Dendritic cell treated with granulocyte-macrophage colony-stimulating factor and Interleukin-4, amounts not matched to agents 40 ng/mL and 50 ng/mL, for 4 days (primary cell): ENCODE measurements around the gene SKOR1.

Experiments used
- H3K27ac Mint-ChIP-seq: one replicate; pipeline ENCODE4 v1.8.0; 2022; ENCODE audit warnings: mild to moderate bottlenecking, mixed read lengths
- H3K27me3 Mint-ChIP-seq: one replicate; pipeline ENCODE4 v1.8.0; 2022; ENCODE audit warnings: mild to moderate bottlenecking, mixed read lengths
- H3K36me3 Mint-ChIP-seq: one replicate; pipeline ENCODE4 v1.8.0; 2022; ENCODE audit warnings: low read depth, mixed read lengths
- H3K4me1 Mint-ChIP-seq: one replicate; pipeline ENCODE4 v1.8.0; 2022; ENCODE audit warnings: low read depth, mixed read lengths
- H3K4me3 Mint-ChIP-seq: one replicate; pipeline ENCODE4 v1.8.0; 2022; ENCODE audit warnings: mild to moderate bottlenecking, moderate library complexity, mixed read lengths
- H3K9me3 Mint-ChIP-seq: one replicate; pipeline ENCODE4 v1.8.0; 2022; ENCODE audit warnings: mixed read lengths
- intact Hi-C: fragments of 100-400 bp; cut with micrococcal nuclease; formaldehyde crosslinking; loops from one replicate; pipeline ENCODE4 v1.15.0; 2022

SKOR1 gene

DNA sequence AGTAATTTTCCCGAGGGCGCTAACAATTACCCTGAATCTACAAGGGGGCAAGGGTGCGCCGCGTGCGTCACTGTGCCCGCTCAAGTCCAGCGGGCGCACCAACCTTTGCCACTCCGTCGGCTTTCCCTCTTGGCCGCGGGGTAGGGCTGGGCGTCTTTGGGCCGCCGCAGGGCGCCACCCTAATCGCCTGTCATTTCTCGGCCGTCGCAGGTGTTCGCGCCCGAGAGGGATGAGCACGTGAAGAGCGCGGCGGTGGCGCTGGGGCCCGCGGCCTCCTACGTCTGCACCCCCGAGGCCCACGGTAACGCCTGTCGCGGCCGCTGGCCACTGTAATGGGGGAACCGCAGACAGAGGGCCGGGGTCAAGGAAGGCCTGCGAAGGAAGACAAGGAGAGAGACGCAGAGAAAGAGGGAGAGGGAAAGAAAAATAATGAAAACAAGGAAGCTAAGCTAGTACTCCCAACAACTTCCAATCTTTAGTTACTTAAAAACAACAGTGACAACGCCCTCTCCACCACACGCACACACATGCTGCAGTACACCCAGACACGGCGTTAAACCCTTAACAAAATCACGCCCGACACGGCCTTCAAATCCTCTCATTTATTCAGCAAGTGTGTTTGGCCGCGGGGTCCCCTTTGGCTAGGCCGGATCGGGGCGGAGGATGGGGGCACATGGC, 3.8 kb downstream of the SKOR1 start:
- Mint-ChIP-seq H3K9me3 (no peaks in the 10 kb centered on the region), H3K4me3 (peak overlapping the region; percentile 49)
- intact Hi-C loops, result no loop called here

DNA sequence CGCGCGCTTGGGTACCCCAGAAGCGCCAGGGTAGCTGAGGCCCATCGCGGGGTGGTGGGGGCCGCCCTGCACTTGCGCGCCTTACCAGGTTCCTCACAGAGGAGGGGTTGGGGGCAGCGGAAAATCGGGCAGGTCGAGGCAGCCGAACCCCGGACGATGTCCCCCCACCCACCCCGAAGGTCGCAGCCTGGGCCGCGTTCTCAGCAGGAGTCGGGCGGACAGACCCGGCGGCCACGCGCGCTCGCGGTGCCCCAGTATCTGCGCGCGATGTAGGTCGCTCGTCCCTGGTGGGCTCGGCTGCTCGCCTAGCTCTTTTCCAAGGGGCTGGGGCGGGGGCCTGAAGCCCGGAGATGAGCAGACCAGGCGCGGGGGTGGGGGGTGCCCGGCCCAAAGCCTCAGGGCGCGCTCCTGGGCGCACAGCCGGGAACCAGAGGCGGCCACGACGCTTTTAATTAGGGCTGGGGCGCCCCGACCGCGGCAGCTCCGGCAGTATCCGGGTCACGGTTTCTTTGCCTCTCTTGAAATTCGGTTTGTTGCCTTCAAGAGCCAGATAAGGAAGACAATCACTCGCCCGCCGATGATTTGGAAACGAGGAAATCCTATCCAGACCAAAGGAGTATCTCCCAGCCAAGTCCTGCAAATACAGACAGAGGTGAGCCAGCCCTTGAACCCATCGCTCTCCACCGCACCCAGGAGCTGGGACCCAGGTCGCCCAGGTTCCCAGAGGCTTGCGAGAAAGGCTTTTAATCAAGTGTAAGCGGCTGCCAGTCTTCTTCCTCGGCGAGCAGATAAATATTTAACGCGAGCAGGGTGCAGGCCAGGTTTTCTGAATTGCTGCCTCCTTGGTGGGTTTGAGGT, 4.6 kb downstream of the SKOR1 start:
- peaks cover 89% of the 10 kb centered on the region for H3K27me3 Mint-ChIP-seq
- H3K36me3 Mint-ChIP-seq, result no peaks in the 10 kb centered on the region
- no peak overlapping the region for H3K27ac Mint-ChIP-seq
- intact Hi-C loops, result loop anchor here (5.0 to 10.0 kb wide), 3 partner anchors 328 to 885 kb away; no protein-coding TSS in a partner anchor
- H3K4me3 Mint-ChIP-seq, result no peak overlapping the region
- H3K9me3 Mint-ChIP-seq, result no peaks in the 10 kb centered on the region
- H3K4me1 Mint-ChIP-seq, result peaks cover 64% of the 10 kb centered on the region

More for the DNA sequence above, 3.8 kb downstream of the SKOR1 start:
- Mint-ChIP-seq H3K4me1 (peaks cover 64% of the 10 kb centered on the region), H3K27me3 (peaks cover 90% of the 10 kb centered on the region), H3K36me3 (no peaks in the 10 kb centered on the region), H3K27ac (no peak overlapping the region)

DNA sequence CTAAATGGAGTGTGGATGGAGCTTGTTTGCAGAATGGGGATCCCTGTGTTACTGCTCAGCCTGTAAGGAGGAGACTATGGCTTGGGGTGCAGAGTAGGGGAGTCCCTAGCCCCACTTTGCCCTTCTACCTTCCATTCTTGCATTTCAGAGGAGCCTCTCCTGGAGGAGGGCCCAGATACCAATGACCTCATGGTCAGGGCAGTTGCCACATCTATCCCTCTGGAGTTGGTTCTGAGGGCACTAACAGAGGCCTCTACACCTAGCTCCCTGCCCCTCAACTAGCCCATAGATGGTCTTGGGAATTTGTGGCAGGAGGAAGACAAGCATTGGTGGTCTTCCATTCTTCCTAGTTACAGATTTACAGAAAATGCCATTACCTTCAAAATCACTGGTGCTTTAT, 6.1 kb downstream of the SKOR1 start:
- H3K9me3 Mint-ChIP-seq, result no peaks in the 10 kb centered on the region
- H3K4me3 Mint-ChIP-seq, result no peak overlapping the region
- peaks cover 64% of the 10 kb centered on the region for H3K4me1 Mint-ChIP-seq
- intact Hi-C loops, result loop anchor here (5.0 to 10.0 kb wide), 3 partner anchors 329 to 887 kb away; no protein-coding TSS in a partner anchor
- no peak overlapping the region for H3K27ac Mint-ChIP-seq
- peaks cover 89% of the 10 kb centered on the region for H3K27me3 Mint-ChIP-seq
- H3K36me3 Mint-ChIP-seq, result no peaks in the 10 kb centered on the region

DNA sequence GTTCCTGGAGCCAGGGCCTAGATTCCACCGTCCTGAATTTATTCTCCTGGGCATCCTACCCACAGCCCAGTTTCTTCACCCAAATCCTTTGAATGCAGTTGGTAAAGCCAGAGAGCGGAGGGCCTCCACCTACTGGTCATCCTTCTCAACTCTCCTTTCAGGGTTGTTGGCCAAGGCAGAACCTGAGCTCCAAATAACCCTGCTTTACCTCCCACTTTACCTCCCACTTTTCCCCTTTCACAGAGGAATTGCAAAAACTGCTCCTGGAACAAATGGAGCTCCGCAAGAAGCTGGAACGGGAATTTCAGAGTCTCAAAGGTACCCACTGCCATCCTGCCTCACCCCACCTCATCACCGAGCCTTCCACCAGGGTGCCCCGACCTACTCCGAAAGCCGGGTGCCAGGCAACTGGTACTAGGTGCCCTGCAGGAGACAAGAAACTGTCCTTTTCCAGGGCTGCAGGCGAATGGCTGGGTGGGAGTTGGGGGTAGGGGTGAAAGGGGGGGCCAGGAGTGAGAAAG, 6.8 kb downstream of the SKOR1 start:
- no peak overlapping the region for H3K4me3 Mint-ChIP-seq
- peaks cover 86% of the 10 kb centered on the region for H3K27me3 Mint-ChIP-seq
- no peaks in the 10 kb centered on the region for H3K9me3 Mint-ChIP-seq
- H3K4me1 Mint-ChIP-seq, result peaks cover 69% of the 10 kb centered on the region
- no peaks in the 10 kb centered on the region for H3K36me3 Mint-ChIP-seq
- intact Hi-C loops, result loop anchor here (5.0 to 10.0 kb wide), 3 partner anchors 330 to 887 kb away; no protein-coding TSS in a partner anchor
- no peak overlapping the region for H3K27ac Mint-ChIP-seq

DNA sequence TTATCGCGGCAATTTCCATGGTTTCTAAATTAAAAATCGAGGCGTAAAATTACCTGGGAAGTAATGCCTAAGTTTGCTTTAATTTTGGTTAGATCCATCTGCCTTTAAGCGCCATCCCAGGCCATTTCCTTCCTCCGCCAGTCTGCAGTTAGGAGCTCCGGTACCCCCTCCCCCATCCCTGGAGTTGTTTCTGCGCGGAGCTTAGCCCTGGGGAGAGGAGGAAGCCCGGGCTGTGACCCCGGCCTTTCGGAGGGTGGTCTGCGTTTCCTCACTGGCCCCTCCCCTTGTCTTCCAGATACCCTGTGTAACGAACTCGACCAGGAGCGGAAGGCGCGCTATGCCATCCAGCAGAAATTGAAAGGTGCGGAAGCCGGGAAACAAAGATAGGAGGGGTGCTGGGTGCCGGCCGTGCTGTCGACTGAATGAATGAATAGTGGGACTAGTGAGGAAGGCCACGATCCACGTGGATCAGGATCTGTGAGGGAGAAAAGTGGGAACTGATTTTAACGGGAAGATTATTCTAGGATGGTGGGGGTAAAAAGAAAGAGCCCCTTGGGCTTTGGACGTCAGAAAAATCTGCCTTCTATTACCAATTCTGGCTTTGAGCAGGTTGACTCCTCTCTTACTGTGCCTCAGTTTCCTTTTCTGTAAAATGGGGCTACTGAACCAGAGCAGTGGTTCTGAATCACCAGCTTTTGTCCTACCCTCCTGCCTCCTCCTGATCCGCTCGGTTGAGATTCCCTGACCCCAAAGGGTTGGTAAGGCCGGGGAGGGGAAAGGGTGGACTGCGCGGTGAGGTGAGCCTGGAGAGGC, 7.8 kb downstream of the SKOR1 start:
- H3K4me3 Mint-ChIP-seq, result peak overlapping the region; percentile 48
- intact Hi-C loops, result loop anchor here (5.0 to 10.0 kb wide), 3 partner anchors 331 to 888 kb away; no protein-coding TSS in a partner anchor
- no peaks in the 10 kb centered on the region for H3K36me3 Mint-ChIP-seq
- no peak overlapping the region for H3K27ac Mint-ChIP-seq
- H3K4me1 Mint-ChIP-seq, result peaks cover 77% of the 10 kb centered on the region
- H3K27me3 Mint-ChIP-seq, result peaks cover 84% of the 10 kb centered on the region
- H3K9me3 Mint-ChIP-seq, result no peaks in the 10 kb centered on the region

DNA sequence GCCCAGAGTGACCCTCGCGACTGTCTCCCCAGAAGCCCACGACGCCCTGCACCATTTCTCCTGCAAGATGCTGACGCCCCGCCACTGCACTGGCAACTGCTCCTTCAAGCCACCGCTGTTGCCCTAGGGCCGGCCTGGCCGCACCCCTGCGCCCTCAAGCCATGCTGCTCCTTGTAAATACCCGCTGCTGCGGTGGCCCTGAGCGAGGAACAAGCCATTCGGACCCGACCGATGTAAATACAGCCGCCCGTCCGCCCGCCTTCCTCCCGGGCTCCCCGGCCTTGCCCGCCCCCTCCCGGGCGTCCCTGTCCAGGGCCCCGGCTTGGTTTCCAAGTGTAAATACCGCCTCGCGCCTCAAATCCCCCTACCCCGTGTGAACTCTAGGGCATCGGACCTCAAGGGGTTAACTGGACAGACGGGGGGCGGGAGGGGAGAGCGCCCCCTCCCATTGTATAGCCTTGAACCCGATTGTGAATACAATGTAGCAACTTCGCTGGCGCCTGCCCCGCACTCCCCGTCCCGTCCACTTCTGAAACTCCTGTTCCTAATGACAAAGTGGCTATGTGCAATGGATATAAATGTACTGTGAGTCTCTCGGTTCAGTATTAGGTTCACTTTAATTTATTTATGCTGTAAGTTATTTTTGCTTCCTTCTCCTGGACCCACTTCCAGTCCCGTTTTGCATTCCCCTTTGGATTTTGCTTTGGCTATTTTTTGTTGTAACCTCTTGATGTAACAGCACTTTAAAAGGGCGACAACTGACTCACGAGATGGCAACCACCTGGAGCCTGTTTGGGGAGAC, 8.6 kb downstream of the SKOR1 start:
- Mint-ChIP-seq H3K9me3 (no peaks in the 10 kb centered on the region), H3K36me3 (no peaks in the 10 kb centered on the region), H3K4me3 (peak overlapping the region; percentile 67), H3K27ac (no peak overlapping the region), H3K4me1 (peaks cover 77% of the 10 kb centered on the region), H3K27me3 (peaks cover 76% of the 10 kb centered on the region)
- intact Hi-C loops, result loop anchor here (5.0 to 10.0 kb wide), 3 partner anchors 332 to 889 kb away; no protein-coding TSS in a partner anchor

DNA sequence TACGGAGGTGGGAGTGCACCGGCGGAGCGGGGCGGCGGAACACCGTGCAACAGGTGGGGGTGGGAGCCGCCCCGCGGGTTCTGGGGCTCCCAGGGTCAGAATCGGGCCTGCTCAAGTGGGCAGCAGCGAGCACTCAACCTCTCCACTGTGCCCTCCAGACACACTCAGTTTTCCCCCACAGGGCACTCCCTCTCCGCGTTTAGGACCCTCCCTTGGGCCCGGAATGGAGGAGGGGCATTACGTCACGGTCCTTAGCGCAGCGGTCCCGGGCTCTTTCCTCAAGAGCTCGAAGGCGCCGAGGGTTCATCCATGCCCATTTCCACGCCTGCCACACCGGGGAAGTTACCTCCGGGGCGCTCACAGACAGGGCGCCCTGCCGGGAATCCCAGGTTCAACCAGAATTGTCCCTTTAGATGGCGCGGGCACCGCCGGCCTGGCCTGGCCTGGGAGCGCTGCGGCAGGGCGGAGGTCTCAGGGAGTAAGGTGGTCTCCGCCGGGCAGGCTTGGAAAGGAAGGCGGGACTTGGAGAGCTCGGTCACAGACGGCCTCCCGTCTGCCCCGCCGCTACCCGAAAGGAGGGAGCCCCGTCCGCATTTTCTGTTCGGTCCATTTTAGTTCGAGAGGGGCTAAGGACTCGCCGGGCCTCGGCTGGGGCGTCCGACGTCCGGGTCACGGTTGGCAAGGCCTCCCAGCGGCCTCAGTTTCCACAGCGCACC, 9.4 kb downstream of the SKOR1 start:
- peaks cover 68% of the 10 kb centered on the region for H3K27me3 Mint-ChIP-seq
- peaks cover 73% of the 10 kb centered on the region for H3K4me1 Mint-ChIP-seq
- intact Hi-C loops, result loop anchor here (5.0 to 10.0 kb wide), 3 partner anchors 332 to 890 kb away; no protein-coding TSS in a partner anchor
- no peaks in the 10 kb centered on the region for H3K36me3 Mint-ChIP-seq
- H3K4me3 Mint-ChIP-seq, result peak overlapping the region; percentile 70
- H3K27ac Mint-ChIP-seq, result peak overlapping the region; percentile 32
- no peaks in the 10 kb centered on the region for H3K9me3 Mint-ChIP-seq

DNA sequence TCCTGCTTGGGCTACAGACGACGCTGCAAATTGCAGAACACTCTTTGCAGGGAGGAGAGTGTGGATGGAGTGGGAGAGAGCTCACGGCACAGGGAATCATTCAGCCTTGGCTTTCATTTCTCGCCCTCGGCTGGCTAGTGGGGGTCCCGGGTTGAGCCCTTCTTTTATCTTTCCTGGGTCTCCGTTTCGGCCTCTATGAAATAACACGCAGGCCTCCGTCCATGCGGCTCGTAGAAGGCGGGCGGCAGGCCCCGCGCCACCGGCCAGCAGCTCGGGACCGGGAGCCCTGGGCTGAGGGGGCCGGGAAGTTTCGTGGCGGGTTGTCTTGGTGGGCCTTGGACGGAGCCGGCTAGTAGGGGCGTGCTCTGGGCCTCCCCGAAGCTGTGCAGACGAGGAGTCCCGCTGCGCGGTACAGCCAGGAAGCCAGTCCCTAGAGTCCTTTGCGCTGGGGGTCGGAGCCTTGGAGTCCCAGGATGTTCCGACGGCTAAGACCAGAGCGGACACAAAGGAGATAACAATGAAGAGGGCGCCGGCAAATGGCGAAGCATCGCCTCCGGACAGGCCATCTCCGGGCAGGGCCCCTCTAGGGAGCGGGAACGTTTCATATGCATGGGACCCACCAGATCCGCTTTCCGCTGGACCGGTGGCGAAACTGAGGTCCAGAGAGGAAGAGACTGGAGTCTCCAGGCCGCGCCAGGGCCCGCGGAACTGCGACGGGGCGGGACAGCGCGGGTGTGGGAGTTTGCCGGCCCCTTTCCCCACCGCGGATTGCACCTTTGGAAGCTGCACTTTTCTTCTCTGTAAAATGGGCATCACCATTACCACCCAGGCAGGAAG, 10.2 kb downstream of the SKOR1 start:
- Mint-ChIP-seq H3K4me3 (peak overlapping the region; percentile 70), H3K36me3 (no peaks in the 10 kb centered on the region), H3K9me3 (no peaks in the 10 kb centered on the region), H3K4me1 (peaks cover 69% of the 10 kb centered on the region), H3K27me3 (peaks cover 60% of the 10 kb centered on the region), H3K27ac (peak overlapping the region; percentile 32)
- intact Hi-C loops, result loop anchor here (1.0 to 10.0 kb wide), 3 partner anchors 378 to 891 kb away; no protein-coding TSS in a partner anchor

DNA sequence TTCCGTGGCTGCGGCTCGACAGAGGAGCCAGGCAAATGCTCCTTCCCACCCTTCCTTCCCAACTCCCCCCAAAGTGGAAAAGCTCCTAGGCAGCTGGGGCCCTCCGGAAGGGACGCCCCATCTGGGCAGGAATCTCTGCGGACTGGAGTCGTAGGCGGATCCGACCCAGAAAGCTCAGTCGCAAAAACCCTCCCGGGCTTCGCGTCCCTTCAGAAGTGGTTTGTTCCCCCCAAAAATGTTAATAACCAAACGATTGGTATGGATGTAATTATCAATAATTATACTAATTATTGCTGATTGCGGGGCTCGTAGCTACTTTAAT, 10.8 kb downstream of the SKOR1 start:
- peak overlapping the region; percentile 70 for H3K4me3 Mint-ChIP-seq
- intact Hi-C loops, result loop anchor here (1.0 to 10.0 kb wide), 3 partner anchors 379 to 891 kb away; no protein-coding TSS in a partner anchor
- peaks cover 73% of the 10 kb centered on the region for H3K4me1 Mint-ChIP-seq
- H3K27me3 Mint-ChIP-seq, result peaks cover 54% of the 10 kb centered on the region
- H3K27ac Mint-ChIP-seq, result no peak overlapping the region
- H3K36me3 Mint-ChIP-seq, result no peaks in the 10 kb centered on the region
- H3K9me3 Mint-ChIP-seq, result no peaks in the 10 kb centered on the region

DNA sequence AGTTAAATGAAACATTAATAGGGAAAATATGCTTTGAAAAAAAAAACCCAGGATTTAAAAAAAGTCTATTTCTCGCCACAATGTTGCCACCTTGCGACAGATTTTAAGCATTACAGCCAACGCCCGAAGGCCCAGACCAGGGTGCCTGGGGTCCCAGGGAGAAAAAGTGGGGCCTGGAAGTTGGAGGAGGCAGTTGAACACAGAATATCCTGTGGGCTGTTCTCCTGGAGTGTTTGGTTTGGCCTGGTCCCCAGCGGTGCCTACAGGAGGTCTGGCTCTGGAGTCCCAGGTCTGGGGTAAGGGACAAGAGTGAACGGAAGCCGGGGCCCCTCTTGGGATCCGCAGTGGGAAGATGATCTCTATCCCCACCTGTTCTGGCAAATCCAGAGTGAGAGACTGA, 11.2 kb downstream of the SKOR1 start:
- H3K27me3 Mint-ChIP-seq, result peaks cover 50% of the 10 kb centered on the region
- H3K27ac Mint-ChIP-seq, result no peak overlapping the region
- intact Hi-C loops, result loop anchor here (1.0 to 10.0 kb wide), 3 partner anchors 379 to 892 kb away; no protein-coding TSS in a partner anchor
- no peak overlapping the region for H3K4me3 Mint-ChIP-seq
- no peaks in the 10 kb centered on the region for H3K36me3 Mint-ChIP-seq
- H3K4me1 Mint-ChIP-seq, result peaks cover 76% of the 10 kb centered on the region
- H3K9me3 Mint-ChIP-seq, result no peaks in the 10 kb centered on the region

DNA sequence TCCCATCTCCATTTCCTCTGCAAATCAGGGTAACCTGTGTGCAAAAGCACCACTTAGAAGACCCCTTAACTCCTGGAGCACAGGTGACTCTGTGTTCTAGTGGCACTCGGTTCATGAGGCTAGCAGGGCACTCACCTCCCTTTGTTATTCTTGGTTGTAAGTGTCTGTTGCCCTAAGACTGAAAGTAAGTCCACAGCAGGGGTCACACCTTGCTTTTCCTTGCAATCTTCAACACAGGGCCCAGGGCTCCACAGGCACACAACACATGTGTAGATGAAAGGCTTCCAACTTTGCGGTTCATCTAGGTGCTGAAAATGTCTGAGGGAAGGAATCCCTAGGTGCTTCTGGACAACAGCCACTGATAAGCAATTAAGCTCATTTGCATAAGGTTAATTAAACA, 11.6 kb downstream of the SKOR1 start:
- intact Hi-C loops, result loop anchor here (1.0 to 10.0 kb wide), 3 partner anchors 380 to 892 kb away; no protein-coding TSS in a partner anchor

More for the DNA sequence above, 11.6 kb downstream of the SKOR1 start:
- H3K4me1 Mint-ChIP-seq, result peaks cover 79% of the 10 kb centered on the region
- H3K4me3 Mint-ChIP-seq, result no peak overlapping the region
- H3K27ac Mint-ChIP-seq, result no peak overlapping the region
- no peaks in the 10 kb centered on the region for H3K9me3 Mint-ChIP-seq
- peaks cover 46% of the 10 kb centered on the region for H3K27me3 Mint-ChIP-seq
- no peaks in the 10 kb centered on the region for H3K36me3 Mint-ChIP-seq
